ENCODE data around the gene MEG3.

DNA sequence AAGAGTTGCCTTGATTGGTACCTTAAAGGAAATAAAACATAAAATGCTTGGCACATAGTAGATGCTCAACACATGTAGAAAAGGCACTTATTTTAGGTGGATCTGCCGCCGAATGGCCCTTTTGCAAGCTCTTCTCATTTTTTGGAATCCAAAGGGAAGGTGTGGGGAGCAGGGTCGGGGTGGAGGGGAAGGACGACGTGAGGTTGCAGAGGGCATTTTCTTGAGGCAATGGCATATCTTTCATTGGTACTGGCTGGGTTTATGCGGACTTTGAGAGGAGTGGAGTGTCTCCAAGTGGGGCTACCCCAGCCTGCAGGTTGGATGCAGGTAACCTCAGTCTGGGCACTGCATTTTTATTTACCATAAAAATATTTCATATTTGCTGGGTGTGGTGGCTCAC, 69.5 kb downstream of the MEG3 start:
- TF ChIP-seq, protein P1, sequence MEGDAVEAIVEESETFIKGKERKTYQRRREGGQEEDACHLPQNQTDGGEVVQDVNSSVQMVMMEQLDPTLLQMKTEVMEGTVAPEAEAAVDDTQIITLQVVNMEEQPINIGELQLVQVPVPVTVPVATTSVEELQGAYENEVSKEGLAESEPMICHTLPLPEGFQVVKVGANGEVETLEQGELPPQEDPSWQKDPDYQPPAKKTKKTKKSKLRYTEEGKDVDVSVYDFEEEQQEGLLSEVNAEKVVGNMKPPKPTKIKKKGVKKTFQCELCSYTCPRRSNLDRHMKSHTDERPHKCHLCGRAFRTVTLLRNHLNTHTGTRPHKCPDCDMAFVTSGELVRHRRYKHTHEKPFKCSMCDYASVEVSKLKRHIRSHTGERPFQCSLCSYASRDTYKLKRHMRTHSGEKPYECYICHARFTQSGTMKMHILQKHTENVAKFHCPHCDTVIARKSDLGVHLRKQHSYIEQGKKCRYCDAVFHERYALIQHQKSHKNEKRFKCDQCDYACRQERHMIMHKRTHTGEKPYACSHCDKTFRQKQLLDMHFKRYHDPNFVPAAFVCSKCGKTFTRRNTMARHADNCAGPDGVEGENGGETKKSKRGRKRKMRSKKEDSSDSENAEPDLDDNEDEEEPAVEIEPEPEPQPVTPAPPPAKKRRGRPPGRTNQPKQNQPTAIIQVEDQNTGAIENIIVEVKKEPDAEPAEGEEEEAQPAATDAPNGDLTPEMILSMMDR (IDR thresholded peaks at IDR 0.05), result no peak
- TF ChIP-seq POLR2A (IDR thresholded peaks at IDR 0.05), result no peak

All from lower leg skin (tissue), 3 donors.